ENCODE data around the gene SPAG8.

SPAG8 gene

DNA sequence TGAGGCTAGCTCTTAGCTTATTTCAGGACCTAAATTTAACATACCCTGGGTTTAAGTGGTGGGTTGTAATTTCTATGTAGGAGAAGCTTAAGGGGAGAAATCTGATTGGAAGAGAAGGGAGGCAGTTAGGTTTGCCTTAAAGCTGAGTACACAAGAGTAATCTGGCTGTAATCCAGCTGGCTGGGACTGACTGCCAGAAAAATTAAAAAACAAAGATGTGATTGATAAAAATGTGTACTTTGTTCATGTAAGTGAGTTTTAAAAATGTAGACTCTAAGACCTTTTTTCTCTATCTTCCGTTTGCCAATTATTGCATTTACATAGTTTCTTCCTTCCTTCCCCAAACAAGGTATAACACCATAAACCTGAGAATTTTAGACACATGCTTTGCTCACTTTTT lies 40.5 kb downstream of the SPAG8 start:
- peak; percentile 71 for DNase-seq

DNA sequence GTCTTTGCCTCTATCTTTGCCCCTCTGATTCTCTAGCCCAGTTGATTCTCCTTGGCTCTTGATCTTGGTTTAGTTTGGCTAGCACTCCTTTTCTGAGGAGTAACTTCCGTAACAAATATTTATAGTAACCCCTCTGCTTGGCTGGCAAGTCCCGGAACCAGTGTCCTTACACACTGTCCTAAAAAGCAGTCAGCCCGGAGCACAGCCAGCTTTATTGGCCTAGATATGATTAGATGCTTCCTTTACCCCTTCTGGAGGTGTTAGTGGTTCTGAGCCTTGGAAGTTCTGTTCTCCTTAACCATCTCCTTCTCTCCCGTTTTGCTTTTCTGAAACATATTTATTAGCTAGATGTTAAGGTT lies 41.0 kb downstream of the SPAG8 start:
- no peak for DNase-seq

DNA sequence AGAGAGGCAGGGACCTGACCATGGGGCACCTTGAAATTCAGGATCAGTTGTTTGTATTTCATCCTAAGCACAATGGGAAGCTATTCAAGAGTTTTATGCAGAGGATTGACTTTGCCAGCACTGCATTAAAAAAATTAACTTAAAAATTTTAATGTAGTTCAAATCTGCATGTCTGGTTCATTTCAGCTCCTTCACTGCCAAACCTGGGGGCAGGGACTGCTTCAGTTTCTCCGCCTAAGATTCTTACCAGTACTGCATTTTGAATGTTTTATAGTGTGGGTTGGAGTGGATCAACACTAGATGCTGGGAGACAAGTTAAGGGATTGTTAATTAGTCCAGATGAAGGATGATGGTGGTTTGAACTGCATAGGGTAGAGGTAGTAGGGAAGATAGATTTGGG lies 42.3 kb downstream of the SPAG8 start:
- DNase-seq = no peak

GRCh38 chr9:35767458-35767857 lies 44.6 kb downstream of the SPAG8 start:
- no peak for DNase-seq

DNA sequence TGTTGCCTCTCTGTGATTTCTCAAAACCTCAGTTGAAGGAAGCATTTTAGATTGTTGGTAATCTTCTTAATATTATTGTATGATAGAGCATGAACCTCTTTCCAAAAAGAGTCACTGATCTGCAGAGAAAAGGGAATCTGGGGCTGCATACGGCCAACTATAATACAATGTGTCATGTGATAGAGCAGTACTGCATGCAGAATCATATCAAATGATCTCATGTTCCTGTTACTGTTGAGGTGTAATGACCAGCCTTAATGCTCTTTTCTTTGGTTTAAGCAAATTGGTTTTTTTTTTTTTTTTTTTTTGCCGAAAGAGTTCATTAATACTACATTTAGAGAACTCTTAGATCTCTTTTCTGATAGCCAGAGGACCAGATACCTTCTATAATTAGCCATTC lies 45.1 kb downstream of the SPAG8 start:
- DNase-seq = no peak

- DNase-seq = no peak
Observed at GRCh38 chr9:35763803-35764202, 48.3 kb downstream of the SPAG8 start.

GRCh38 chr9:35763181-35763580 lies 48.9 kb downstream of the SPAG8 start:
- no peak for DNase-seq

DNA sequence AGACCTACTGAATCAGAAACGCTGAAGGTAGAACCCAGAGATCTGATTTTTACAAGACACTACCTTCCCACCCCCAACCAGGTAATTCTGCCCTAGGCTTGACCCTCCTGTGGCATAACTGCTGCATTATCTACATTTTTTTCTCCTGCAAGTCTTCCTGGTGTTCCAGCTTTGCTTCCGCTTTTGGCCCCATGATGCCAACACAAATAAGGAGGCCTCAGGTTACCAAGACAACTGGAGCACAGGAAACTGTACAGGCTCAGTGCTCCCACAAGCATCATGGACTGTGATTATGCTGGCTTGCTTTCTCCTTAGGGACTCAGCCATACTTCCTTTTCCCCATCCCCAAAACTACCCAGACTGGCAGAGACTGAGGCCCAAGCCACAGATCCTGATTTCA lies 51.4 kb downstream of the SPAG8 start:
- DNase-seq = no peak

- DNase-seq = no peak
Observed at GRCh38 chr9:35759795-35760194, 52.3 kb downstream of the SPAG8 start.

Data from NCI-H1436 treated with DMSO at 0.1 percent for 48 hours (cell line).